ENCODE data around the gene IKZF4. TPM values are rescaled to one million over a fixed set of nuclear protein-coding genes. Genes with fewer than 3 reads are reported as not detected.

Gene IKZF4
- total and polyA plus RNA-seq, 2 of the 8 experiments (the other 6 are each of a cell fraction or from before 2014, with no cell fraction given), result 8.0 to 13.3 TPM

- no peaks in the 10 kb centered on the region for H3K27me3 ChIP-seq (replicated peaks in 1 of 4; ENCODE audit: control insufficient read depth in 3 of 4, extremely low read depth in 1 of 4, insufficient read depth in 3 of 4, low read length in 3 of 4)
- no peak overlapping the region; a peak in 1 of 4 replicates for H3K4me2 ChIP-seq (ENCODE audit: insufficient read depth in 1 of 2, low read depth in 2 of 2, low read length in 2 of 2)
- peak; percentile 55; the same call in 1 of the 2 replicates for TF ChIP-seq CEBPB (IDR thresholded peaks at IDR 0.05; ENCODE audit: low read depth, low read length)
Measured at GRCh38 chr12:55972042-55972441, 48.8 kb upstream of the IKZF4 start.

More at GRCh38 chr12:55972042-55972441, 48.8 kb upstream of the IKZF4 start:
- no peak for DNase-seq (ENCODE audit: low read depth in 1 of 2, low spot score in 2 of 2)
- peaks cover 2 to 29% (median 14%) of the 10 kb centered on the region in 4 experiments; a peak in 5 of 8 replicates for H3K36me3 ChIP-seq (ENCODE audit: control insufficient read depth in 2 of 4, insufficient read depth in 4 of 4, low read length in 3 of 4)
- H3K79me2 ChIP-seq (ENCODE audit: control insufficient read depth in 1 of 2, insufficient read depth in 2 of 2, low read length in 2 of 2), result peaks cover 3 to 36% of the 10 kb centered on the region in 2 experiments; a peak in 3 of 4 replicates
- no peak overlapping the region for H3K4me3 ChIP-seq (ENCODE audit: extremely low read depth in 1 of 4, insufficient read depth in 2 of 4, low read depth in 3 of 4, low read length in 4 of 4)
- H3K79me1 ChIP-seq (ENCODE audit: low read depth, low read length), result peaks cover 2% of the 10 kb centered on the region; the same call in 1 of the 2 replicates
- WGBS, 2 experiments (ENCODE audit: extremely low coverage in 1 of 2, insufficient coverage in 1 of 2, insufficient read length in 1 of 2, insufficient replicate concordance in 2 of 2, low coverage in 1 of 2, low lambda C conversion rate in 2 of 2, missing lambda C conversion rate in 1 of 2), result 87% methylated on average over 3 of the region's 3 CpGs; no CpG with 5 or more reads in 1 of the 2 experiments
- H2AFZ ChIP-seq (ENCODE audit: low read length), result no peak overlapping the region
- H3K23ac ChIP-seq (ENCODE audit: insufficient read length), result no peak overlapping the region
- POLR2A ChIA-PET (ENCODE audit: partially characterized antibody), result no interaction called here
- H3K9me3 ChIP-seq (ENCODE audit: insufficient read depth in 2 of 2, low read depth in 1 of 2, low read length in 1 of 2), result no peaks in the 10 kb centered on the region
- CTCF ChIA-PET (ENCODE audit: partially characterized antibody), result no interaction called here
- H4K20me1 ChIP-seq (replicated peaks in 1 of 2; ENCODE audit: control insufficient read depth in 1 of 2, insufficient read depth in 2 of 2, low read length in 2 of 2), result peaks cover 0 to 2% of the 10 kb centered on the region in 2 experiments
- no peak for FAIRE-seq
- no peak overlapping the region for H2AK5ac ChIP-seq (ENCODE audit: low read depth, low read length)
- peaks cover 9% of the 10 kb centered on the region for H3K23me2 ChIP-seq (ENCODE audit: low read depth, low read length)
- no peak overlapping the region for H3K27ac ChIP-seq (ENCODE audit: low read depth, low read length)
- H3K4me1 ChIP-seq (replicated peaks in 1 of 4; ENCODE audit: control insufficient read depth in 3 of 4, insufficient read depth in 4 of 4, low read length in 3 of 4), result peaks cover 0 to 7% (median 1%) of the 10 kb centered on the region in 4 experiments; a peak in 4 of 7 replicates
- H3K9ac ChIP-seq (replicated peaks in 1 of 4; ENCODE audit: extremely low read depth in 1 of 4, low read depth in 3 of 4, low read length in 3 of 4), result no peak overlapping the region
- no peak overlapping the region for H2BK20ac ChIP-seq (ENCODE audit: low read length)
- H2BK120ac ChIP-seq (replicated peaks; ENCODE audit: low read depth, low read length), result no peak overlapping the region
- no peak overlapping the region for H3K14ac ChIP-seq (ENCODE audit: insufficient read length)
- H4K5ac ChIP-seq (ENCODE audit: insufficient read length, low read depth, low read length), result no peak overlapping the region
- H3K18ac ChIP-seq (ENCODE audit: extremely low read depth, low read length), result no peak overlapping the region
- no peak overlapping the region for H3K56ac ChIP-seq (replicated peaks; ENCODE audit: insufficient read length, low read depth, low read length)
- H4K91ac ChIP-seq (replicated peaks; ENCODE audit: insufficient read length, low read length), result no peak overlapping the region
- H2BK5ac ChIP-seq (ENCODE audit: low read depth, low read length), result no peak overlapping the region
- H4K8ac ChIP-seq (ENCODE audit: extremely low read depth, insufficient read depth, low read length), result no peak overlapping the region
- H3K4ac ChIP-seq (replicated peaks; ENCODE audit: insufficient read length, low read depth, low read length), result no peak overlapping the region
- H2BK15ac ChIP-seq (ENCODE audit: low read length), result no peak overlapping the region
- no peak overlapping the region for H2BK12ac ChIP-seq (ENCODE audit: low read depth, low read length)

Measured in H1 (cell line).